ENCODE results near the gene NAA30.

GRCh38 chr14:57371013-57371412 lies 19.4 kb upstream of the NAA30 start:
- TF ChIP-seq POLR2A (IDR thresholded peaks at IDR 0.05) (no peak), CTCF (IDR thresholded peaks at IDR 0.05) (no peak)
